Urinary bladder (tissue), 4 donors: Measurements from ENCODE around the gene EMX1. TPM values are rescaled to one million over a fixed set of nuclear protein-coding genes. Genes with fewer than 3 reads are reported as not detected.
"Not testable (repeated sequence)": the region's sequence is repeated elsewhere in the genome, so short reads cannot be mapped to it uniquely, and the experiment has no call there.

Source experiments
- DNase-seq: peaks from one replicate; pipeline ENCODE4 v3.0.0-alpha.2; 2015; ENCODE audit errors: extremely low spot score
- H3K27ac ChIP-seq: one replicate; pipeline ENCODE4 v1.5.1; 2013; ENCODE audit warnings: low read depth, mild to moderate bottlenecking, moderate library complexity
- H3K36me3 ChIP-seq: one replicate; pipeline ENCODE4 v1.6.1; 2013; ENCODE audit warnings: mild to moderate bottlenecking, moderate library complexity; ENCODE audit not compliant: insufficient read depth
- H3K4me1 ChIP-seq: one replicate; pipeline ENCODE4 v1.6.1; 2013; ENCODE audit warnings: mild to moderate bottlenecking, moderate library complexity; ENCODE audit not compliant: insufficient read depth
- H3K4me3 ChIP-seq: one replicate; pipeline ENCODE4 v1.5.1; 2013; ENCODE audit warnings: low read depth, low read length
- WGBS: extraction: QIAGEN DNeasy Blood & Tissue Kit; methylation state at CpG from one replicate; pipeline ENCODE4 v1.1.7; 2013; 5-methylcytosine and 5-hydroxymethylcytosine counted together
- polyA plus RNA-seq: library from polyadenylated mRNA; stranded (reverse); fragments of 200-250 nt; gene quantifications from one replicate; pipeline ENCODE4 v1.2.3, GENCODE V29; 2013
- total RNA-seq: library from RNA; depleted of rRNA; stranded (reverse); fragments of >200 nt; gene quantifications from one replicate; pipeline ENCODE4 v1.2.3, GENCODE V29; 2014
- donor health status: healthy with polysubstance abuse.
- donor health status: healthy.

The EMX1 gene
- total and polyA plus RNA-seq, 2 donors, result not detected

DNA sequence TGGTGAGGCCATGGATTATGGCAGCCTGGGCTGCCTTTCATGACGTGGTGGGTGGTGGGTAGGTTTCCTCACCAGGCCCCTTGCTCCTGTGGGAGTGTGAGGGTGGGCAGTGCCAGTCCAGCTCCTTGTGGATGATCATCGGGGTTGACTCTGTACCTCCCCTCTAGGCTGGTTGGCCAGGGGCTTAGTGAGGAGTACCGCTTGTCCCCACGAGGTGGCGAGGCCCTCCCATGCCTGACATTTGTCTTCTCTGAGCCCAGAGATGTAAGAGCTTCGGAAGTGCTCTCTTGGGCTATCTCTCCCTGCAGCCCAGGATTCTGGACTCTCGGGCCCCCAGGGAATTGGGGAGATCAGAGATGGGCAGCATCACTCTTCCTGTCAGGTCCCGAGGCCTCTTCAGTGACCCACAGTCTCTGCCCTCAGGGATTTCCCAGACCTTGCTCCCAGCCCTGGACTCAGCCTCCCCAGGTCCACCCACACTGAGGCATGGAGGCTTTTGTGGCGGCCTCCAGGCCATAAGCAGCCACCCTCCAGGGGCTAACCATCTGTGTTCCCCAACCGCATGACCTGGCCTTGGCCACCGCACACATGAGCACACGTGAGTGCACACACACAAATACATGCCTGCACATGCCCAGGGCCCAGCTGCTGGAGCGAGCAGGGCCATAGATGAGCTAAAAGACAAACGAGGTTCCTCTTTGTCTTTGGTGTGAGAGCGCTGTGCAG lies 23.6 kb upstream of the EMX1 start:
- no peaks in the 10 kb centered on the region for H3K4me1 ChIP-seq
- H3K4me3 ChIP-seq, result no peak overlapping the region
- H3K36me3 ChIP-seq, result no peaks in the 10 kb centered on the region
- WGBS, result 46% methylated on average over 15 of the region's 15 CpGs
- DNase-seq, result no peak
- no peak overlapping the region for H3K27ac ChIP-seq

DNA sequence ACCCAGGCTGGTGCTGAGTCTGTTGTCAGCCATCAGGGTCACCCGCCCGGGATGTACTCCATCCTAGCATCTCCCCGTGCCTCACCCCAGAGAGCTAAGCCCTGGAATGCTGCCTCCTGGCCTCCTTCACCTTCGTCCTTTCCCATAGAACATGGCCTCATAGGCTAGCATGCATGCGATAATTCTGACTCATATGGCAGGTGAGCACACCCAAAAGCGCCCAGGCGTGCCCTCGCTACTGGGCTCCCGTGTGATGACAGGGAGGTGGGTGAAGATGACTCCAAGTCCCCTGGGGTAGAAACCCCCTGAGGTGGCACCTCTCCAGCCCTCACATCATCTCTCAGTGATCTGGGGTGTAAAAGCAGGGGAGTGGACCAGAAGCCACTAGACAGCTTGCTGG lies 22.8 kb upstream of the EMX1 start:
- H3K27ac ChIP-seq, result no peak overlapping the region

DNA sequence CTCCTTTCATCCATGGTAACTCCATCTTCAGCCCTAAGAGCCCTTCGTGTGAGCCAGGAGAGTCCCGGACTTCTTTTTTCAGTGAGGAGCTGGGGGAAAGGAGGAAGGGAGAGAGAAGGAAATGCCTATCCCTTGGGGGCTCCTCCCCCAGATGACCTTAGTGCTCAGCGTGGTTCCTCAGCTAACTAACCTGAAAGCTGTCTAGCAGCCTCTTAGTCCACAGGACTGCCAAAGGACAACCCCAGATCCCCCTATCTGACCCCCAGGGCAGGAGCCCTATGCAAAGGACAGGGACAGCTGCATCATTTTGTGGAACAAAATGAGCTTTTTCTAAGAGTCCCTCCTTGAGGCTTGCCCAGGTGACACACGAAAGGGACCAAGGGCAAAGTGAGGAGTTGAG lies 22.2 kb upstream of the EMX1 start:
- H3K36me3 ChIP-seq, result no peaks in the 10 kb centered on the region
- no peak for DNase-seq
- WGBS, result 15% methylated on average over 4 of the region's 4 CpGs
- no peak overlapping the region for H3K4me3 ChIP-seq
- no peak overlapping the region for H3K27ac ChIP-seq
- no peaks in the 10 kb centered on the region for H3K4me1 ChIP-seq

More for the DNA sequence above, 22.8 kb upstream of the EMX1 start:
- Histone ChIP-seq H3K36me3 (no peaks in the 10 kb centered on the region), H3K4me3 (no peak overlapping the region), H3K4me1 (no peaks in the 10 kb centered on the region)
- WGBS, result 85% methylated on average over 9 of the region's 9 CpGs
- no peak for DNase-seq

- WGBS, result 8% methylated on average over 16 of the region's 16 CpGs
- no peaks in the 10 kb centered on the region for H3K4me1 ChIP-seq
- H3K27ac ChIP-seq, result no peak overlapping the region
- H3K36me3 ChIP-seq, result no peaks in the 10 kb centered on the region
- no peak for DNase-seq
- H3K4me3 ChIP-seq, result no peak overlapping the region
Observed at GRCh38 chr2:72895759-72896281, 21.5 kb upstream of the EMX1 start.

DNA sequence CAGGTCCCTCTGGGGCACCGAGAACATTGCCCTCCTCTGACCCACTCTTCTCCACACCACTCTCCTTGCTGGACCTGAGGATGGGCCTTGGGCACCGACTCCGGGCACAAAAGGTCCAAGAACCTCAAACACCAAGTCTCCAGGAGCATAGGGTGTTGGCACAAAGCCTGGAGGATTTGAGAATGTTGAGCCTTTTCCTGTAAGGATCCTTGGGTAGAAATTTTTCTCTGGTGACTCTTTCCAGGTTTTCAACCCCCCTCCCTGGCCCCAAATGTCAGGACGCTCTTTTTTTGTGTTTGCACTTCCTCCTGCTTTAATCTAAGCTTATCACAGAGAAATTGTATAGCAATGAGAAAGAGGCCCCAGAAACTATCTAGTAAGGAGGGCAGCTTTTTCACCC lies 20.9 kb upstream of the EMX1 start:
- WGBS, result 79% methylated on average over 4 of the region's 4 CpGs
- no peak for DNase-seq
- Histone ChIP-seq H3K4me1 (no peaks in the 10 kb centered on the region), H3K27ac (no peak overlapping the region), H3K4me3 (no peak overlapping the region), H3K36me3 (no peaks in the 10 kb centered on the region)

DNA sequence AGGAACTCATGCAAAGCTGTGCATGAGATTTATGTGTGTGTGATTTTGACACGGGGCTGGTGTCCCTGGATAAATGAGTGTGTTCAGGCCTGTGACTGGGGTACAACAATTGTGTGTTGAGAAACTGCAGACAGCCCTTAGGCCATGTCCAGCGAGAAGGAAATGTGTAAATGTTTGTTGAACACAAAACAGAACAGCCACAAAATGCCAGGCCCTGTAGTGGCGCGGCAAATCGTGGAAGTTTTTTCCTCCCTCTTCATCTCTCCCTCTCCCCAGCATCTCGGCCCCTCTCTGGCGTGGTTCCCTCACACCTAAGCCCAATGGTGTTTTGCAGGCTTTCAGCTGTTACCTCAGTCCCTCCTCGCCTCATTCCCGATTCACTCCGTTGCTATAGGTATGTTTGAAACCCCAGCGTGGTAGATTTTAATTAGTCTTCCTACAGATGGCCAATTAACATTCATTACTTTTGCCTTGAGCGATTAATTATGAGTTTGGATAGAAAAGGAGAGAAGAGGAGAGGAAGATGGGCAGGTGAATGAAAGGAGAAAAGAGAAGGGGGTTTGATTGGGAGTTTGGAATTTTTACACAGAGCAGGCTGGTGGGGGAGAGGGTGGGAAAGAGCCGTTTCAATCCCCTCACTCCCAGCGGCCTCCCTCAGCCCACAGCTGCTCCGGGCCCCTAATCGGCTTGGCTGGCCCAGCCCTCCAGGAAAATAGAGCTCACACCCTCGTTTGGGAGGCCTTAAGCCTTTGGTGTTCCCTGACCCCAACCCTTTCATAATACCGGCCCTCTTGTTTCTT lies 19.3 kb upstream of the EMX1 start:
- no peak overlapping the region for H3K4me3 ChIP-seq
- 61% methylated on average over 18 of the region's 18 CpGs for WGBS

DNA sequence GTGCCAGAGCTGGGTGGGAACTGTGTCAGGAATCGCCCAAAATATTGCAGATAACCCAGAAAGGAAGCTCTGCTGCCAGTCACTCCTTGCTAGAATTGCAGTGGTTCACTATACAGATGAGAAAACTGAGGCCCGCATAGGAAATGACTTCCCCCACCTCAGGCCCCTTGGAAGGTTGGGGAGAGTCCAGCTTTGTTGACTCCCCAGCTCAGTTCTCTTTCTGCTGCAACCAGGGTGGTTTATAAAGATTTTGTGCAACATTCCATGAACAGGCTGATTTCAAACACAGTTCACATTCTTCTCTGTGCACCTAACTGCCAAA lies 18.8 kb upstream of the EMX1 start:
- Histone ChIP-seq H3K4me3 (no peak overlapping the region), H3K27ac (no peak overlapping the region), H3K36me3 (no peaks in the 10 kb centered on the region), H3K4me1 (no peaks in the 10 kb centered on the region)
- no peak for DNase-seq
- 76% methylated on average over 2 of the region's 2 CpGs for WGBS

More for the DNA sequence above, 19.3 kb upstream of the EMX1 start:
- Histone ChIP-seq H3K4me1 (no peaks in the 10 kb centered on the region), H3K27ac (no peak overlapping the region), H3K36me3 (no peaks in the 10 kb centered on the region)
- no peak for DNase-seq

GRCh38 chr2:72900191-72900825 lies 17.0 kb upstream of the EMX1 start:
- no peaks in the 10 kb centered on the region for H3K36me3 ChIP-seq
- WGBS, result 79% methylated on average over 5 of the region's 5 CpGs
- H3K27ac ChIP-seq, result no peak overlapping the region
- H3K4me3 ChIP-seq, result no peak overlapping the region
- DNase-seq, result no peak
- no peaks in the 10 kb centered on the region for H3K4me1 ChIP-seq

DNA sequence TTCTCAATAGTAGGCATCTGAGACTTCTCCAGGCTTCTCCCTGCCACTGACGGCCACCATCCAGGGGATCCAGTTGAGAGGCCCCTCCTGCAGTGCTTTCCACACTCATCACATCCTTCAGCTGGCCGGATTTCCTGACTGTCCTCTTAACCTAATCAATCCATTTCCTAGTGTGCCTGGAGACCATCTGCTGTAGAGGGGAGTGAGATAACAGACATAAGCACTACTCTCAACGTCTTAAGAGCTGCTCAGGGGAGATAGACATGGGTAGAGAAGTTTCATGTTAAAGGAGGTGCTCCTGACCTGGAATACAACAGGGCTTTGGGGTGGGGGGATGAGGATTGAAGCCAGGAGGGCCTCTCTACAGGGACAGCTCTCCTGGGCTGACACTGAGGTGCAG lies 15.9 kb upstream of the EMX1 start:
- no peak for DNase-seq
- H3K4me1 ChIP-seq, result no peaks in the 10 kb centered on the region
- no peak overlapping the region for H3K27ac ChIP-seq
- H3K4me3 ChIP-seq, result no peak overlapping the region
- no peaks in the 10 kb centered on the region for H3K36me3 ChIP-seq
- WGBS, result 33% methylated on average over 3 of the region's 3 CpGs

GRCh38 chr2:72907369-72907768 lies 9.9 kb upstream of the EMX1 start:
- H3K27ac ChIP-seq, H3K36me3 ChIP-seq, H3K4me3 ChIP-seq, H3K4me1 ChIP-seq, DNase-seq: not testable (repeated sequence)
- 86% methylated on average over 13 of the region's 13 CpGs for WGBS

DNA sequence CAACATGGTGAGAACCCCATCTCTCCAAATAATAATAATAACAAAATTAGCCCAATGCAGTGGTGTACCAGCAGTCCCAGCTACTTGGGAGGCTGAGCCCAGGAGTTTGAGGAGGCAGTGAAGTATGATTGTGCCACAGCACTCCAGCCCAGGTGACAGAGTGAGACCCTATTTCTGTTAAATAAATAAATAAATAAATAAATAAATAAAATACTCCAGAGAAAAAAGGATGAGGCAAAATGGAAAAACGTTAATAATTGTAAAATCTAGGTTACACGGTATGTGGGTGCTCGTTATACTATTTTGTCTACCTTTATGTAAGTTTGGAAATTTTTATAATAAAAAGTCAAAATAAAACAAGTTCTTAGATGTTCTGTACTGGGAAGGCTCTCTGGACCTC lies 8.6 kb upstream of the EMX1 start:
- 84% methylated on average over 3 of the region's 3 CpGs for WGBS
- DNase-seq, result no peak
- Histone ChIP-seq H3K4me1 (no peaks in the 10 kb centered on the region), H3K36me3 (no peaks in the 10 kb centered on the region), H3K27ac (no peak overlapping the region), H3K4me3 (no peak overlapping the region)

GRCh38 chr2:72911256-72911655 lies 6.1 kb upstream of the EMX1 start:
- H3K27ac ChIP-seq, result no peak overlapping the region
- H3K4me1 ChIP-seq, result peaks cover 2% of the 10 kb centered on the region
- no peaks in the 10 kb centered on the region for H3K36me3 ChIP-seq
- no peak for DNase-seq
- no peak overlapping the region for H3K4me3 ChIP-seq
- 57% methylated on average over 1 of the region's 1 CpG for WGBS

DNA sequence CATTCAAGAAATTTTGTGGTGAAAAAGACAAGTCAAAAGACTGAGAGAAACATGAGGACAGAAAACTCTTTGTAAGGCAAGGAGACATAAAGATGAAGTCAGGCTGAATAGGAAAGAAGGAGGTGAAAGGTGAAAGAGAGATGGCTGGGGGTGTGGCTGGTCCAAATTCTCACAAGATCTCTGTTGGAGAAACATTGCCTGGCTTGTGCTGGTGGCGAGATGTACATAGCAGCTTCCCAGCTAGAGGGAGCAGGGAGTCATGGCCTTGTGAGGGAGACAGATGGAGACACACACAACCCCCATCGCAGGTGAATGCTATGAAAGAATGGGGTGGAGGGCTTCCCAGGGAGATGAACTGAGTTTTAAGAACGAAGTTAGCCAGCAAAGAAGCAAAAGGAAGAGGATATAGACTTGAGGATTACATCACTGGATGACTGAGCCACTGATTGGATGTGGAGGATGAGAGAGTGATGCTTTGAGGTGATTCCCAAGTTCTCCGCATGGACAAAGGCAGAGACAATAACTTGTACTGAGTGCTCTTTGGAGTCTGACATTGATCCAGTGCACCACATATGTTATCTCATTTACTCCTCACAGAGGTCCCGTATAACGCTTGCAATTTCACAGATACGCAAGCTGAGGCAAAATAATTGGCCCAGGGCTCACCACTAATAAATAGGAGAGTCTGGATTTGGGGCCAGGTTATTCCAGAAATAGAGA lies 3.7 kb upstream of the EMX1 start:
- Histone ChIP-seq H3K36me3 (no peaks in the 10 kb centered on the region), H3K4me1 (peaks cover 4% of the 10 kb centered on the region), H3K27ac (no peak overlapping the region), H3K4me3 (no peak overlapping the region)
- DNase-seq, result no peak
- 17% methylated on average over 7 of the region's 7 CpGs for WGBS
